T-helper 2 cell (primary cell): ENCODE data around the gene PLEKHJ1.

Experiments
- DNase-seq, 5 experiments: peaks; one replicate each; pipeline versions ENCODE4 v3.0.0 to v3.0.0-alpha.2; 2012 to 2022

PLEKHJ1 gene

GRCh38 chr19:2234996-2235380, 1.1 kb downstream of the PLEKHJ1 start:
- no peak for DNase-seq

- no peak for DNase-seq
These were observed 2.4 kb downstream of the PLEKHJ1 start for GRCh38 chr19:2233601-2234280.

DNA sequence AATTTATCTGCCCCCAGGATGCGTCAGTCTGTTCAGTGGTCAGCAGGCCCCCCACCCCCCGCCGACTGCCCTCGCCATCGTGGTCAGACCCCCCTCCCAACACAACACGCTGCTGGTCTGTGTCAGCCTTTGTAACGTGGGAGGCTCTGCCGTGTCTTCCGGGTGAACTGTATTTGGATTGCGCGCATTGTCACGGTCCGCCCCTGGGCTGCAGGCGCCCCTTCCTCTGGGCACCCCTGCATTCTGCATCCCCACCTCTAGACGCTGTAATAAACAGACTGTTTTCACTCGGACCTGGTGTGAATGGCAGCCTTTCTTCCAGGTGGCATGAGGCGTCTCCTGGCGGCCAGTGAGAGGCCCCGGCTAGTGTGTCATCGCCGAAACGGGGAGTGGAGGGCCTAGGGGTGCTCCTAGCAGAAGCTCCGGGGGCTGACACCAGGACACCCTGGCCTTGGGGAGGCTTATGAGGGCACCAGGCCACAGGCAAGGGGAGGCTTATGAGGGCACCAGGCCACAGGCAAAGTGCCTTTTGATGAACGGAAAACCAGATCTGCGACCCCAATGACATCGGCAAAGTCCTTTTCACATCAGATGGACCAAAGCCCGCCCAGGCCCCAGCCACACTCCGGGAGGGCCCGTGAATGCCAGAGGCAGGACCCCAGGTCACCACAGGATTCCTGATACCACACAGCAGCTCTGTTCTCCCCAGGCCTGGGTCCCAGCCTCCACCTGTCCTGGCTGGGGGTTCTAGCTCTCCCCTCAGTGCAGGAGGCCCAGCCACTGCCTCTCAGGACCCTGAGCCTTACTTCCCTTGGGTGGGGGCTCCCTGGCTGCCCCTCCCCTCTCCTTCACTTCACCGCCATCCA, 3.6 kb downstream of the PLEKHJ1 start:
- no peak for DNase-seq

GRCh38 chr19:2231621-2232221, 4.4 kb downstream of the PLEKHJ1 start:
- DNase-seq = no peak

- no peak for DNase-seq
These were observed 5.2 kb downstream of the PLEKHJ1 start for GRCh38 chr19:2230807-2231533.

GRCh38 chr19:2230033-2230531, 6.0 kb downstream of the PLEKHJ1 start:
- DNase-seq = no peak

DNA sequence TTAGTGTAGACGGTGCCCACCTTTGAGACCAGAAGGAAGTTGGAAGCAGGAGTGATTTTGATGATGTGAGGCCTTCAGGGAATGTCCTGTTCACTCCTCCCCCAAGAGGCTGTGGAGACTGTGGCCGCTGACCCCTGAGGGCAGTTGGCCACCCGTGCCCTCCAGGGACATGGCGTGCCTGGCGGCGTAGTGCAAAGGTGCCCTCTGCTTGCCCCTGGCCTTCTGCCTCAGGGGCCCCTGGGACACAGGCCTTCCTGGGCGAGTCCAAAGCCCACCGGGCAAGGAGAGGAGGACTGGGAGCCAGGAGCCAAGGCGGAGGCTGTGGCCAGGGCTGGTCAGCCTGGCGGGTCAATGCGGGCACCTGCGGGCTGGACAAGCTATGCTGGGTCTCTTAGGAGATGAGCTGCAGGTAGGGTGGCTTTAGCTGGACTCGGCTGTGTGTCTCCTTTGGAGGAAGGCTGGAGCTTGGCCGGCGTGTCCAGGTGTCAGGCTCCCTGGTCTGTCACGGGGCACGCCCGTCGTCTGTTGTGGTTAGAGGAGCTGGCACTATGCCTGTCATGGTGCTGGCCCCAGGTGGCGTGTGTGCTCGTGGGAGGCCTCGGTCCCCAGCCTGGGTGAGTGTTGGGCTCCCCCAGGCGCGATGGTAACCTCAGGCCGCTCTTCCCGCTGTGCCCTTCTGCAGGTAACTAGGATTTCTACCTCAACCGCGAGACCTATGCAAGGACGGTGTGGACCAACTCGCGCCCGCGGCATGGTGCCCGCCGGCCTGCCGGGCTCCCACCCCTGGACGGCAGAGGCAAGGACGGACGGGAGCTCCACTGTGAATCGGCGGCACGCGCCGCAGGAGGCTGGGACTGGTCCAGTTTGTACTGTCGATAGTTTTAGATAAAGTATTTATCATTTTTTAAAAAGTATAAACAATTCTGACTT, 6.8 kb downstream of the PLEKHJ1 start:
- DNase-seq = no peak

DNA sequence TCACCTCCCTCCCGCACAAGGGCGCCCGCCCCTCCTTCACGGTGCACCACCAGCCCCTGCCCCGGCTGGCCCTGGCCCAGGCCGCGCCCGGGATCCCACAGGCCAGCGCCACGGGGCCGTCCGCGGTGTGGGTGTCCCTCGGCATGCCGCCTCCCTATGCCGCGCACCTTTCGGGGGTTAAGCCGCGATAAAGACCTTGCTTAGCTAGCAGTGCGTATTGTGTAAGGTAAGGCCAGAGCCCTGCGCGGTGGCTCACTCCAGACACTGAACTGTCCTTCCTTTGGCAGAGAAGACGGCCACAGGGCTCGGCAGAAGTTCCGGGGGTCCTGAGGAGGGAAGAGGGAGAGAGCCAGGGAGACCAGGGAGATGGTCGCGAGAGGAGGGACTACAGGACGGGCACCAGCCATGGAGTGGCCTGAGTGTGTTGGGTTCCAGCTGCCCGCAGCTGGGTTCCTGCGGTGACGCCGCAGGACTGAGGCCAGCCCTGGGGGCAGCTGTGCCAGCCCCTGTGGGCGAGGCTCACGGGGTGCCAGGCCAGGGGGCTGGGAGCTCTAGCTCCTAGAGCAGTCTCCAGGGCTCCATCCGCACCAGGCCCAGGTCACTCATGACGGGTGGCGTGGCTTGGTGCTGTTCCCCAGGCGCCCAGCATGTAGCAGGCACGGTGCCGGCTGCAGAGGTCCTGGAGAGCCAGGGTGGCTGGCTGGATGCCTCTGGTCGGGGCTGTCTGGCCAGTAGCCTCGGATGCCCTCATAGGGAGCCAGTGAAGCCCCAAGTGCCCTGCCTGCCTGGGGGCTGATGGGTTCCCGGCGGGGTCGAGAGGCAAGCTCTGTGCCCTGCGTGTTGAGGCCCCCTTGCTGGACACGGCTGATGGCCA, 7.7 kb downstream of the PLEKHJ1 start:
- DNase-seq = no peak

DNA sequence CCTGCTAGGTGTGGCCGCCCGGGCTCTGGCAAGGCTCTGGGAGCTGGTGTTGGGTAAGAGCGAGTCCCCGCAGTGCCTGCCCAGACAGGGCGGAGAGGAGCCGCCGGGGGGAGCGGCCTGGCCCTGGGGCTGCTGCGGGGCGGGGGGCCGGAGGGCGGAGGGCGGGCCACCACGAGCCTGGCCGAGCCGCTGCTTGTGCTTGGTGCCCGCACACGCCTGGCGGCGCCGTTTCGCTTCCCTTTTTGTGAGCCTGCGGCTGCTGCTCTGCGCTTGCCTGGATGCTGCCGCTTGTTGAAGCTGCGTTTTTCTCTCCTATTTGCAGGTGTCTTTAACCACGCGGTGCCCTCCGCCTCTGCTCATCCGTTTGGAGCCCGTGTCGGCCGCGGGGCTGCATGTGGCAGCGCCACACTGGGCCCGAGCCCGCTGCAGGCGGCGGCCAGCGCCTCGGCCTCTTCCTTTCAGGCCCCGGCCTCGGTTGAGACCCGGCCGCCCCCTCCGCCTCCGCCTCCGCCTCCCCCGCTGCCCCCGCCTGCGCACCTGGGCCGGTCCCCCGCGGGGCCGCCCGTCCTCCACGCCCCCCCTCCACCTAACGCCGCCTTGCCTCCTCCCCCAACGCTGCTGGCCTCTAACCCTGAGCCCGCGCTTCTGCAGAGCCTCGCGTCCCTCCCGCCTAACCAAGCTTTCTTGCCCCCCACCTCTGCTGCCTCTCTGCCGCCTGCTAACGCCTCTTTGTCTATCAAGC, 8.5 kb downstream of the PLEKHJ1 start:
- DNase-seq = no peak

GRCh38 chr19:2226840-2227360, 9.2 kb downstream of the PLEKHJ1 start:
- DNase-seq = no peak

GRCh38 chr19:2226051-2226839, 9.9 kb downstream of the PLEKHJ1 start:
- no peak for DNase-seq

DNA sequence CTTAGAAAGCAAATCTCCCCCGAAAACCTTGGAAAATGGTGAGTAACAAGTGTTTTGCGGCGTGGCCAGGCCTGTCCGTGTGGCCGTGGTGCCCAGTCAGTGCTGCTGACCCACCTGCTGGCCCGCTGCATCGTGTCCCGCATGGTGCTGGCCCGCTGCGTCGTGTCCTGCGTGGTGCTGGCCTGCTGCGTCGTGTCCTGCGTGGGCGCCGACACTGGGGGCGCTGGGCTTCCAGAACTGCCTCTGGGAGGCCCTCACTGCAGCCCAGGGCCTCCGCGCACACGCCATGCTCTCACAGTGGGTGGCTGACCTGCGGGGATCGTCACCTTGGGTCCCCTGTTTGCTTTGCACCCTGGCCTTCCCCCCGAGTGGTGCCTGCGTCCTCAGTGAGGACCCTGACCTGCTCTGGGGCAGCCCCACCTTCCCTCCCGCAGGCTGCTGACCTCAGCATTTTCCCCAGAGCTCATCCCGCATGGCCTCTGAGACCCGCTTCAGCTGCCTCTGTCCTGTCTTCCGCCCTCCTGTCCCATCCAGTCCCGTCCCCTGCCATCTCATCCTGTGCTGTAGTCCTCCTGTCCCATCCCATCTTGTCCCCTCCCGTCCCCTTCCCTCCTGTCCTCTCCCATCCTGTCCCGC, 10.6 kb downstream of the PLEKHJ1 start:
- no peak for DNase-seq

GRCh38 chr19:2224754-2225349, 11.3 kb downstream of the PLEKHJ1 start:
- no peak for DNase-seq

DNA sequence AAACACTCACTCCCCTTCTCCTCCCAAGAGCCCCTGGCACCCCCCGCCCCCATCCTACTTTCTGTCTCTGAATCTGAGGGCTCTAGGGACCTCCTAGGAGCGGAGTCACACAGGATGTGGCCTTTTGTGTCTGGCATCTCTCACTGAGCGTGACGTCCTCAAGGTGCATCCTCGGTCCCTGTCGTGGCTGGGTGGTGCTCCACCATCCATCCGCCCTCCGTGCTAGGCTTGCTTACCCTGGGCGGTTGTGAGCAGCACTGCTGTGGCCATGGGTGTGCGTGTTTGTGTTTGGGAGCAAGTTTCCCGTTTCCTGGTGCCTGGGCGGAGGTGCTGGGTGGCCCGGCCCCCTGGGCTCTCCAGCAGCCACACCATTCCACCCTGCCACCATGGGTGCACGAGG, 12.2 kb downstream of the PLEKHJ1 start:
- DNase-seq = peak in 2 of 5 experiments; percentile 13 to 68

DNA sequence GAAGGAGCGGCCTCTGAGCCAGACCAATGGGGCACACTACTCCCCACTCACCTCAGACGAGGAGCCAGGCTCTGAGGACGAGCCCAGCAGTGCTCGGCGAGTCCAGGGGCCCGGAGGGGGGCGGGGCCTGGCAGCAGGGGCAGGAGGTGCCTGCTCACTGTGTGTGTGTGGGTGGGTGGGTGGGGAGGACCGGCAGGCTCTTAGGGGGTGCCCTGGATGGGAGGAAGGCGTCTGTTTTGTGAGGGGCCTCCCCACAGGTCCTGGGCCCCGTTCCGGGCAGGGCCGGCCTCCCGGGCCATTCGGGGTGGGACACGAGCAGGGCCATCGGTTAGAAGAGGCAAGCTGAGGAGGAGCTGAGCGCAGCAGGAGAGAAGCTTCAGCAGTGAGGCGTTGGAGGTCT, 12.7 kb downstream of the PLEKHJ1 start:
- no peak for DNase-seq

GRCh38 chr19:2221918-2222317, 14.2 kb downstream of the PLEKHJ1 start:
- DNase-seq = no peak

- DNase-seq = no peak
These were observed 14.8 kb downstream of the PLEKHJ1 start for GRCh38 chr19:2221250-2221831.

DNA sequence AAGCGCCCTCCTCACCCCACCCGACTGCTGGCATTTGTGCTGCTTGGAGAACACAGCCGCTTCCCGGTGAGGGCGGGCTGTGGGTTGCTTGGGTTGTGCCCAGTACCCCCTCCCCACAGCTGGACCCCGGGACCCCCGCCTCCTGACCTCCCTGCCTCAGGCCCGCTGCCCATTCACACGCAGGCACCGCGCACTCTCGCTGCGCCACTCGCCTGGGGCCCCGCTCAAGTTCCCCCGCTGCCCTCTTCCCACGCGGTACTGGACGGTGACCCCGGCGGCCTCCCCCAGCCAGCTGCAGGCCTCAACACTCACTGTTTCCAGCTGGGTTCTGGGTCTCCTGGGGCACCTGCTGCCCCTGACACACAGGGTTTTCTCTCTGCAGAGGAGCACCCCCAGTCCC, 16.4 kb downstream of the PLEKHJ1 start:
- no peak for DNase-seq
